ENCODE results near the gene KIAA0753.

KIAA0753 gene

GRCh38 chr17:6531575-6531974 is 108.9 kb downstream of the KIAA0753 start:
- Histone ChIP-seq H3K4me2 (no peak overlapping the region), H4K20me1 (no peaks in the 10 kb centered on the region), H3K4me3 (no peak overlapping the region), H3K36me3 (no peaks in the 10 kb centered on the region), H3K4me1 (no peaks in the 10 kb centered on the region), H3K9me3 (no peaks in the 10 kb centered on the region), H3K27me3 (no peaks in the 10 kb centered on the region), H3K27ac (no peak overlapping the region), H3K9ac (no peak overlapping the region)
- no peak for TF ChIP-seq Cebpa-rat (IDR thresholded peaks at IDR 0.05)

GRCh38 chr17:6530324-6530920 is 110.1 kb downstream of the KIAA0753 start:
- no peak overlapping the region for H3K4me2 ChIP-seq

GRCh38 chr17:6528557-6528956 is 112.0 kb downstream of the KIAA0753 start:
- no peak for TF ChIP-seq Cebpa-rat (IDR thresholded peaks at IDR 0.05)
- Histone ChIP-seq H3K27ac (no peak overlapping the region), H4K20me1 (no peaks in the 10 kb centered on the region), H3K36me3 (no peaks in the 10 kb centered on the region), H3K4me3 (no peak overlapping the region), H3K4me2 (no peak overlapping the region), H3K4me1 (no peaks in the 10 kb centered on the region), H3K9me3 (no peaks in the 10 kb centered on the region), H3K9ac (no peak overlapping the region), H3K27me3 (no peaks in the 10 kb centered on the region)

More at GRCh38 chr17:6530324-6530920, 110.1 kb downstream of the KIAA0753 start:
- no peaks in the 10 kb centered on the region for H3K4me1 ChIP-seq
- H4K20me1 ChIP-seq = no peaks in the 10 kb centered on the region
- no peaks in the 10 kb centered on the region for H3K36me3 ChIP-seq
- no peak for TF ChIP-seq Cebpa-rat (IDR thresholded peaks at IDR 0.05)
- no peak overlapping the region for H3K27ac ChIP-seq
- no peak overlapping the region for H3K9ac ChIP-seq
- H3K4me3 ChIP-seq = no peak overlapping the region
- H3K27me3 ChIP-seq = no peaks in the 10 kb centered on the region
- H3K9me3 ChIP-seq = no peaks in the 10 kb centered on the region
